Prostate gland (tissue), 2 donors: ENCODE measurements around the gene ZNF292. TPM values are rescaled to one million over a fixed set of nuclear protein-coding genes. Genes with fewer than 3 reads are reported as not detected.

ENCODE experiments used
- DNase-seq: peaks from one replicate; pipeline ENCODE4 v3.0.0-alpha.2; 2019; ENCODE audit warnings: low spot score
- H3K27ac ChIP-seq, 2 donors: fragments of 200-600 bp; sonication (generic); 2 replicates each; pipeline ENCODE4 v1.5.1; 2017 to 2019
- H3K27me3 ChIP-seq: fragments of 200-600 bp; sonication (generic); replicated peaks from 2 replicates; pipeline ENCODE4 v1.5.1; 2019; ENCODE audit not compliant: insufficient read depth
- H3K36me3 ChIP-seq, 2 donors: fragments of 200-600 bp; sonication (generic); 1 replicate in 1 of 2; 2 replicates in 1 of 2; pipeline versions ENCODE4 v1.5.1 to v1.8.1; 2017 to 2019
- H3K4me1 ChIP-seq: fragments of 200-600 bp; sonication (generic); replicated peaks from 2 replicates; pipeline ENCODE4 v1.5.1; 2019
- H3K4me3 ChIP-seq, 2 donors: fragments of 200-600 bp; sonication (generic); 2 replicates each; pipeline ENCODE4 v1.5.1; 2017 to 2019
- H3K9me3 ChIP-seq: fragments of 200-600 bp; sonication (generic); 2 replicates; pipeline ENCODE4 v1.5.1; 2017
- POLR2A ChIP-seq: fragments of 450-650 bp; IDR thresholded peaks from one replicate; pipeline ENCODE4 v1.6.1; 2016; ENCODE audit warnings: antibody characterized with exemption, mild to moderate bottlenecking
- POLR2AphosphoS5 ChIP-seq: sonication (generic); formaldehyde crosslinking; IDR thresholded peaks from one replicate; pipeline ENCODE4 v1.6.1; 2017; ENCODE audit warnings: antibody characterized with exemption
- WGBS: methylation state at CpG from one replicate; pipeline ENCODE4 v1.1.5; 2018; 5-methylcytosine and 5-hydroxymethylcytosine counted together
- intact Hi-C: fragments of 100-400 bp; cut with DNase I; formaldehyde crosslinking; loops from one replicate; pipeline ENCODE4 v1.14.2; 2022
- total RNA-seq, 2 donors: library from RNA; depleted of rRNA; stranded (reverse); fragments of >200 nt; gene quantifications; one replicate each; pipeline ENCODE4 v1.1.0, GENCODE V29; 2016
- TF ChIP-seq, protein P1 (sequence below), 4 experiments: fragments of 200-600 bp in 2 of 4; fragments of 450-650 bp in 2 of 4; sonication (generic) in 2 of 4; IDR thresholded peaks; 1 replicate in 3 of 4; 2 replicates in 1 of 4; pipeline ENCODE4 v1.5.1; 2016 to 2019; ENCODE audit warnings: antibody characterized with exemption in 4 of 4, mild to moderate bottlenecking in 2 of 4, moderate library complexity in 2 of 4

Gene ZNF292
- total RNA-seq, 2 donors from 2014 or later, result 28.0 to 49.0 TPM

DNA sequence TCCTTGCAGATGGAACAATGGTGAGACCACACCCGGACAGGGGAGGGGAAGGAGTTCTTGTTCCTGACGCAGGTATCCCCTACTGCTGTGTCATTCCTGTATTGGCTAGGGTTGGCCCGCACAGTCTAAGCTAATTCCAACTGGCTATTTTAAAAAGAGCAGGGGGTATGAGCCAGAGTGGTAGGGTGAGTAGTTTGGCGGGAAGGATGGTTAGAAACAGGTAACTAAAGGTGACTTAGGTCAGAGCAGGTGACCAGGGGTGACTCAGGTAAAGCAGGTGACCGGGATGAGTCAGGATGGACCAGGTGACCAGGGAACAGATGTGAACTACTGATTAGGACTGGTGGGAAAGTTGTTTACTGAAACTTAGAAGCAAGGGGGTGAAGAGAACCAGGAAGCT lies 58.0 kb downstream of the ZNF292 start:
- no peaks in the 10 kb centered on the region for H3K27me3 ChIP-seq
- no peak overlapping the region for H3K4me3 ChIP-seq
- DNase-seq, result no peak
- WGBS, result 82% methylated on average over 5 of the region's 5 CpGs
- H3K27ac ChIP-seq, result no peak overlapping the region
- no peaks in the 10 kb centered on the region for H3K9me3 ChIP-seq
- intact Hi-C loops, result no loop called here
- no peaks in the 10 kb centered on the region for H3K4me1 ChIP-seq
- H3K36me3 ChIP-seq, result no peaks in the 10 kb centered on the region
- TF ChIP-seq, protein P1, sequence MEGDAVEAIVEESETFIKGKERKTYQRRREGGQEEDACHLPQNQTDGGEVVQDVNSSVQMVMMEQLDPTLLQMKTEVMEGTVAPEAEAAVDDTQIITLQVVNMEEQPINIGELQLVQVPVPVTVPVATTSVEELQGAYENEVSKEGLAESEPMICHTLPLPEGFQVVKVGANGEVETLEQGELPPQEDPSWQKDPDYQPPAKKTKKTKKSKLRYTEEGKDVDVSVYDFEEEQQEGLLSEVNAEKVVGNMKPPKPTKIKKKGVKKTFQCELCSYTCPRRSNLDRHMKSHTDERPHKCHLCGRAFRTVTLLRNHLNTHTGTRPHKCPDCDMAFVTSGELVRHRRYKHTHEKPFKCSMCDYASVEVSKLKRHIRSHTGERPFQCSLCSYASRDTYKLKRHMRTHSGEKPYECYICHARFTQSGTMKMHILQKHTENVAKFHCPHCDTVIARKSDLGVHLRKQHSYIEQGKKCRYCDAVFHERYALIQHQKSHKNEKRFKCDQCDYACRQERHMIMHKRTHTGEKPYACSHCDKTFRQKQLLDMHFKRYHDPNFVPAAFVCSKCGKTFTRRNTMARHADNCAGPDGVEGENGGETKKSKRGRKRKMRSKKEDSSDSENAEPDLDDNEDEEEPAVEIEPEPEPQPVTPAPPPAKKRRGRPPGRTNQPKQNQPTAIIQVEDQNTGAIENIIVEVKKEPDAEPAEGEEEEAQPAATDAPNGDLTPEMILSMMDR (IDR thresholded peaks at IDR 0.05), result no peak
- TF ChIP-seq POLR2AphosphoS5 (no peak), POLR2A (no peak)

DNA sequence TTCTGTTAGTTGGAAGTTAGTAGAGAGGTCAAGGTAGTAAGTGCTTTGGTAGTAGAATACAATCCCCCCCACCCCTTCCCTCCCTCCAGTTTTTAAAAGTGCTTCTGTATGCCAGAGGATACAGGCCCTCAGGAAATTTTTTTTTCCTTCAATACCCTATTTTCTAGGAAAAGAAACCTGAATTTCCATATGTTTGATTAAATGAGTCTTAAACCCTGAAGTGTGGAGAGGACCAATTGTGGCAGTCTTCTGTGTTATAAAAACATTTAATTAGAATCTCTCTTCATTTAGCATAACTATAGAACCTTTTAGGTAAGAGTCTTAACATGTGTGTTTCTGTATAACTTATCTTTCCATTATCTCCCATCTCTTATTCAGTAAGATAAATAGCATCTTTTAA lies 59.5 kb downstream of the ZNF292 start:
- intact Hi-C loops, result no loop called here
- H3K36me3 ChIP-seq, result no peaks in the 10 kb centered on the region
- H3K27ac ChIP-seq, result no peak overlapping the region
- H3K27me3 ChIP-seq, result no peaks in the 10 kb centered on the region
- H3K4me3 ChIP-seq, result no peak overlapping the region
- DNase-seq, result no peak
- TF ChIP-seq, protein P1 (IDR thresholded peaks at IDR 0.05), result no peak
- no peak for TF ChIP-seq POLR2AphosphoS5
- TF ChIP-seq POLR2A, result no peak
- H3K9me3 ChIP-seq, result no peaks in the 10 kb centered on the region
- H3K4me1 ChIP-seq, result no peaks in the 10 kb centered on the region

DNA sequence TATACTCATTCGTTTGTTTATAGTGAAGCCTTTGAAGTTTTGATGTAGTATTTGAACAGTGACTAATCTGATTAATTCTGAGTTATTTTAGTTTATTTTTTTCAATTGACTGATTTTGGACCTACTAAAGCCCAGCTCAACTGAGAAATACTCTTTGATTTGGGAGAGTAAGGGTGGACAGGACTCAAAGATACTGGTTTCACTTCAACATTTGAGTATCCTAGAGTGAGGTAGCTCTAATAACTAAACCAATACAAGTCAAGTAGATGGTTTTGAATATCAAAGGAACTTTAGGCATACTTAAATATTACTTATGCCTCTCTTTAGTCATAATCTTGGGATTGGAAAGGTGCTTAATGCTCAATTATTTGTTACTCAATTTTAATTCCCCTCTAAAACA lies 65.6 kb downstream of the ZNF292 start:
- DNase-seq, result no peak
- H3K27ac ChIP-seq, result no peak overlapping the region
- WGBS, result 97% methylated on average over 1 of the region's 1 CpG
- intact Hi-C loops, result no loop called here
- H3K4me1 ChIP-seq, result no peaks in the 10 kb centered on the region
- TF ChIP-seq, protein P1 (IDR thresholded peaks at IDR 0.05), result no peak
- TF ChIP-seq POLR2AphosphoS5 (no peak), POLR2A (no peak)
- no peak overlapping the region for H3K4me3 ChIP-seq
- H3K9me3 ChIP-seq, result no peaks in the 10 kb centered on the region
- H3K36me3 ChIP-seq, result no peaks in the 10 kb centered on the region
- no peaks in the 10 kb centered on the region for H3K27me3 ChIP-seq

DNA sequence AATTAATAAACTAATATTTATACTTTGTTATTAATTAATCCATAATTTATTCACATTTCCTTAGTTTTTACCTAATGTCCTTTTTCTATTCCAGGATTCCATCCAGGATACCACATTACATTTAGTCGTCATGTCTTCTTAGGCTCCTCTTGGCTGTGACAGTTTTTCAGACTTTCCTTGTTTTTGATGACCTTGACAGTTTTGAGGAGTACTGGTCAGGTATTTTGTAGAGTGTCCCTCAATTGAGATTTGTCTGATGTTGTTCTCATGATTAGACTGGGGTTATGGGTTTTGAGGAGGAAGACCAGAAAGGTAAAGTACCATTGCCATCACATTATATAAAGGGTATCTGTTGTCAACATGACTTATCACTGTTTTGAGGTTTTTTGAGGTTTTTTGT lies 67.3 kb downstream of the ZNF292 start:
- no peak for DNase-seq
- WGBS, result 97% methylated on average over 1 of the region's 1 CpG
- H3K4me1 ChIP-seq, result no peaks in the 10 kb centered on the region
- no peaks in the 10 kb centered on the region for H3K27me3 ChIP-seq
- no peaks in the 10 kb centered on the region for H3K36me3 ChIP-seq
- no peak for TF ChIP-seq POLR2AphosphoS5
- TF ChIP-seq, protein P1 (IDR thresholded peaks at IDR 0.05), result no peak
- no peak for TF ChIP-seq POLR2A
- no peaks in the 10 kb centered on the region for H3K9me3 ChIP-seq
- intact Hi-C loops, result no loop called here
- H3K27ac ChIP-seq, result no peak overlapping the region
- no peak overlapping the region for H3K4me3 ChIP-seq

DNA sequence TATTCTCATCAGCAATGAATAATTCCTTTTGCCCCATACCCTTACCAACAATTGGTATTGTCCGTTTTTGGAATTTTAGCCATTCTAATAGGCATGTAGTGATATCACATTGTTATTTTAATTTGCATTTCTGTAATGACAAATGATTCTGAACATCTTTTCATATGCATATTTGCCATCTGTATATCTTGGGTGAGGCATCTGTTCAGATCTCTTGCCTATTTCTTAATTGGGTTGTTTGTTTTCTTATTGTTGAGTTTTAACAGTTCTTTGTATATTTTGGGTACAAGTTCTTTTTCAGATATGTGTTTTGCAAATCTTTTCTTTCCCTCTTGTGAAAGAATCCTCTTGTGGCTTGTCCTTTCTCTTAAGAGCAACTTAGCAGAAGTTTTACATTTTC lies 69.6 kb downstream of the ZNF292 start:
- no peak overlapping the region for H3K4me3 ChIP-seq
- no peak for TF ChIP-seq POLR2A
- TF ChIP-seq POLR2AphosphoS5, result no peak
- TF ChIP-seq, protein P1 (IDR thresholded peaks at IDR 0.05), result no peak
- no peaks in the 10 kb centered on the region for H3K9me3 ChIP-seq
- no peak for DNase-seq
- H3K36me3 ChIP-seq, result no peaks in the 10 kb centered on the region
- no peak overlapping the region for H3K27ac ChIP-seq
- H3K27me3 ChIP-seq, result no peaks in the 10 kb centered on the region
- no peaks in the 10 kb centered on the region for H3K4me1 ChIP-seq
- WGBS, result 100% methylated on average over 1 of the region's 1 CpG
- intact Hi-C loops, result no loop called here
